GM23338 (cell line): Measurements from ENCODE around the gene ADSL.

ENCODE experiments used
- CREB1 ChIP-seq: fragments of 250-450 bp; sonication (Bioruptor Pico); IDR thresholded peaks from 2 replicates; pipeline ENCODE4 v1.5.0; 2020; ENCODE audit warnings: low read depth, mild to moderate bottlenecking, moderate library complexity
- EZH2 ChIP-seq: fragments of 200-600 bp; sonication (generic); IDR thresholded peaks from one replicate; pipeline ENCODE4 v1.8.0; 2017; ENCODE audit warnings: antibody characterized with exemption, mild to moderate bottlenecking, low read depth; ENCODE audit not compliant: unreplicated experiment
- EZH2phosphoT487 ChIP-seq: fragments of 200-600 bp; sonication (generic); IDR thresholded peaks from one replicate; pipeline ENCODE4 v1.8.1; 2018; ENCODE audit warnings: antibody characterized with exemption; ENCODE audit not compliant: unreplicated experiment
- NANOG ChIP-seq: IDR thresholded peaks from 2 replicates; pipeline ENCODE4 v1.6.1; 2016; ENCODE audit warnings: antibody characterized with exemption, borderline replicate concordance
- POLR2AphosphoS5 ChIP-seq: IDR thresholded peaks from 2 replicates; pipeline ENCODE4 v1.6.1; 2016; ENCODE audit warnings: antibody characterized with exemption, low read depth
- STAT1 ChIP-seq: IDR thresholded peaks from one replicate; pipeline ENCODE4 v1.6.1; 2016; ENCODE audit warnings: antibody characterized with exemption; ENCODE audit not compliant: unreplicated experiment
- ZNF331 ChIP-seq: fragments of 250-450 bp; sonication (Bioruptor Pico); IDR thresholded peaks from 2 replicates; pipeline ENCODE4 v1.5.0; 2020; ENCODE audit warnings: low read depth, mild to moderate bottlenecking, moderate library complexity
- TF ChIP-seq, protein P1 (sequence below), 2 experiments: fragments of 200-600 bp in 1 of 2; sonication (generic) in 1 of 2; conservative IDR thresholded peaks; 2 replicates each; pipeline versions ENCODE4 v1.5.1 to v1.6.1; 2016 to 2017; ENCODE audit warnings: antibody characterized with exemption in 2 of 2, low read depth in 2 of 2, mild to moderate bottlenecking in 2 of 2, moderate library complexity in 1 of 2
- TF ChIP-seq, protein P2 (sequence below): IDR thresholded peaks from one replicate; pipeline ENCODE4 v1.6.1; 2018; ENCODE audit warnings: antibody characterized with exemption; ENCODE audit not compliant: unreplicated experiment
- TF ChIP-seq, protein P3 (sequence below): fragments of 250-450 bp; sonication (Bioruptor Pico); IDR thresholded peaks from 2 replicates; pipeline ENCODE4 v1.5.0; 2020; ENCODE audit warnings: mild to moderate bottlenecking, moderate library complexity

DNA sequence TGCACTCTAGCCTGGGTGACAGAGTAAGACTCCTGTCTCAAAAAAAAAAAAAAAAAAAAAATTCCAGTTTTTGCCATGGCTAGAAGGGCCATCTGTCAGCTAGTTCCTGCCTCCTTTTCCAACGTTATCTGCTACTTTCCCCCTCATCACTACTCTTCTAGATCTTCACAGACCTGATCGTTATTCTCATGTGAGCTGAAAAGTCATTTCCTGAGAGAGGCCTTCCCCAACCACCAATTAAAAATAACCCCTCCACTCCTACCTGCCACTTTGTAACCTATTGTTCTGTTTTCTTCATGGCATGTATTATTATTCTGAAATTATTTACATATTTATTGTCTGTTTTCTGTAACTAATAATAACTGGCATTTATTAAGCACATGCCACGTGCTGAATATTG lies 48.3 kb downstream of the ADSL start:
- TF ChIP-seq POLR2AphosphoS5 (no peak), CREB1 (CRISPR knock-in tag) (no peak), NANOG (no peak), EZH2 (no peak), EZH2phosphoT487 (no peak), STAT1 (no peak), ZNF331 (CRISPR knock-in tag) (no peak)
- TF ChIP-seq, protein P1, sequence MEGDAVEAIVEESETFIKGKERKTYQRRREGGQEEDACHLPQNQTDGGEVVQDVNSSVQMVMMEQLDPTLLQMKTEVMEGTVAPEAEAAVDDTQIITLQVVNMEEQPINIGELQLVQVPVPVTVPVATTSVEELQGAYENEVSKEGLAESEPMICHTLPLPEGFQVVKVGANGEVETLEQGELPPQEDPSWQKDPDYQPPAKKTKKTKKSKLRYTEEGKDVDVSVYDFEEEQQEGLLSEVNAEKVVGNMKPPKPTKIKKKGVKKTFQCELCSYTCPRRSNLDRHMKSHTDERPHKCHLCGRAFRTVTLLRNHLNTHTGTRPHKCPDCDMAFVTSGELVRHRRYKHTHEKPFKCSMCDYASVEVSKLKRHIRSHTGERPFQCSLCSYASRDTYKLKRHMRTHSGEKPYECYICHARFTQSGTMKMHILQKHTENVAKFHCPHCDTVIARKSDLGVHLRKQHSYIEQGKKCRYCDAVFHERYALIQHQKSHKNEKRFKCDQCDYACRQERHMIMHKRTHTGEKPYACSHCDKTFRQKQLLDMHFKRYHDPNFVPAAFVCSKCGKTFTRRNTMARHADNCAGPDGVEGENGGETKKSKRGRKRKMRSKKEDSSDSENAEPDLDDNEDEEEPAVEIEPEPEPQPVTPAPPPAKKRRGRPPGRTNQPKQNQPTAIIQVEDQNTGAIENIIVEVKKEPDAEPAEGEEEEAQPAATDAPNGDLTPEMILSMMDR (conservative IDR thresholded peaks at IDR 0.05; ENCODE audit: low read depth in 2 of 2): no peak
- TF ChIP-seq, protein P2, sequence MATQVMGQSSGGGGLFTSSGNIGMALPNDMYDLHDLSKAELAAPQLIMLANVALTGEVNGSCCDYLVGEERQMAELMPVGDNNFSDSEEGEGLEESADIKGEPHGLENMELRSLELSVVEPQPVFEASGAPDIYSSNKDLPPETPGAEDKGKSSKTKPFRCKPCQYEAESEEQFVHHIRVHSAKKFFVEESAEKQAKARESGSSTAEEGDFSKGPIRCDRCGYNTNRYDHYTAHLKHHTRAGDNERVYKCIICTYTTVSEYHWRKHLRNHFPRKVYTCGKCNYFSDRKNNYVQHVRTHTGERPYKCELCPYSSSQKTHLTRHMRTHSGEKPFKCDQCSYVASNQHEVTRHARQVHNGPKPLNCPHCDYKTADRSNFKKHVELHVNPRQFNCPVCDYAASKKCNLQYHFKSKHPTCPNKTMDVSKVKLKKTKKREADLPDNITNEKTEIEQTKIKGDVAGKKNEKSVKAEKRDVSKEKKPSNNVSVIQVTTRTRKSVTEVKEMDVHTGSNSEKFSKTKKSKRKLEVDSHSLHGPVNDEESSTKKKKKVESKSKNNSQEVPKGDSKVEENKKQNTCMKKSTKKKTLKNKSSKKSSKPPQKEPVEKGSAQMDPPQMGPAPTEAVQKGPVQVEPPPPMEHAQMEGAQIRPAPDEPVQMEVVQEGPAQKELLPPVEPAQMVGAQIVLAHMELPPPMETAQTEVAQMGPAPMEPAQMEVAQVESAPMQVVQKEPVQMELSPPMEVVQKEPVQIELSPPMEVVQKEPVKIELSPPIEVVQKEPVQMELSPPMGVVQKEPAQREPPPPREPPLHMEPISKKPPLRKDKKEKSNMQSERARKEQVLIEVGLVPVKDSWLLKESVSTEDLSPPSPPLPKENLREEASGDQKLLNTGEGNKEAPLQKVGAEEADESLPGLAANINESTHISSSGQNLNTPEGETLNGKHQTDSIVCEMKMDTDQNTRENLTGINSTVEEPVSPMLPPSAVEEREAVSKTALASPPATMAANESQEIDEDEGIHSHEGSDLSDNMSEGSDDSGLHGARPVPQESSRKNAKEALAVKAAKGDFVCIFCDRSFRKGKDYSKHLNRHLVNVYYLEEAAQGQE: no peak
- TF ChIP-seq, protein P3, sequence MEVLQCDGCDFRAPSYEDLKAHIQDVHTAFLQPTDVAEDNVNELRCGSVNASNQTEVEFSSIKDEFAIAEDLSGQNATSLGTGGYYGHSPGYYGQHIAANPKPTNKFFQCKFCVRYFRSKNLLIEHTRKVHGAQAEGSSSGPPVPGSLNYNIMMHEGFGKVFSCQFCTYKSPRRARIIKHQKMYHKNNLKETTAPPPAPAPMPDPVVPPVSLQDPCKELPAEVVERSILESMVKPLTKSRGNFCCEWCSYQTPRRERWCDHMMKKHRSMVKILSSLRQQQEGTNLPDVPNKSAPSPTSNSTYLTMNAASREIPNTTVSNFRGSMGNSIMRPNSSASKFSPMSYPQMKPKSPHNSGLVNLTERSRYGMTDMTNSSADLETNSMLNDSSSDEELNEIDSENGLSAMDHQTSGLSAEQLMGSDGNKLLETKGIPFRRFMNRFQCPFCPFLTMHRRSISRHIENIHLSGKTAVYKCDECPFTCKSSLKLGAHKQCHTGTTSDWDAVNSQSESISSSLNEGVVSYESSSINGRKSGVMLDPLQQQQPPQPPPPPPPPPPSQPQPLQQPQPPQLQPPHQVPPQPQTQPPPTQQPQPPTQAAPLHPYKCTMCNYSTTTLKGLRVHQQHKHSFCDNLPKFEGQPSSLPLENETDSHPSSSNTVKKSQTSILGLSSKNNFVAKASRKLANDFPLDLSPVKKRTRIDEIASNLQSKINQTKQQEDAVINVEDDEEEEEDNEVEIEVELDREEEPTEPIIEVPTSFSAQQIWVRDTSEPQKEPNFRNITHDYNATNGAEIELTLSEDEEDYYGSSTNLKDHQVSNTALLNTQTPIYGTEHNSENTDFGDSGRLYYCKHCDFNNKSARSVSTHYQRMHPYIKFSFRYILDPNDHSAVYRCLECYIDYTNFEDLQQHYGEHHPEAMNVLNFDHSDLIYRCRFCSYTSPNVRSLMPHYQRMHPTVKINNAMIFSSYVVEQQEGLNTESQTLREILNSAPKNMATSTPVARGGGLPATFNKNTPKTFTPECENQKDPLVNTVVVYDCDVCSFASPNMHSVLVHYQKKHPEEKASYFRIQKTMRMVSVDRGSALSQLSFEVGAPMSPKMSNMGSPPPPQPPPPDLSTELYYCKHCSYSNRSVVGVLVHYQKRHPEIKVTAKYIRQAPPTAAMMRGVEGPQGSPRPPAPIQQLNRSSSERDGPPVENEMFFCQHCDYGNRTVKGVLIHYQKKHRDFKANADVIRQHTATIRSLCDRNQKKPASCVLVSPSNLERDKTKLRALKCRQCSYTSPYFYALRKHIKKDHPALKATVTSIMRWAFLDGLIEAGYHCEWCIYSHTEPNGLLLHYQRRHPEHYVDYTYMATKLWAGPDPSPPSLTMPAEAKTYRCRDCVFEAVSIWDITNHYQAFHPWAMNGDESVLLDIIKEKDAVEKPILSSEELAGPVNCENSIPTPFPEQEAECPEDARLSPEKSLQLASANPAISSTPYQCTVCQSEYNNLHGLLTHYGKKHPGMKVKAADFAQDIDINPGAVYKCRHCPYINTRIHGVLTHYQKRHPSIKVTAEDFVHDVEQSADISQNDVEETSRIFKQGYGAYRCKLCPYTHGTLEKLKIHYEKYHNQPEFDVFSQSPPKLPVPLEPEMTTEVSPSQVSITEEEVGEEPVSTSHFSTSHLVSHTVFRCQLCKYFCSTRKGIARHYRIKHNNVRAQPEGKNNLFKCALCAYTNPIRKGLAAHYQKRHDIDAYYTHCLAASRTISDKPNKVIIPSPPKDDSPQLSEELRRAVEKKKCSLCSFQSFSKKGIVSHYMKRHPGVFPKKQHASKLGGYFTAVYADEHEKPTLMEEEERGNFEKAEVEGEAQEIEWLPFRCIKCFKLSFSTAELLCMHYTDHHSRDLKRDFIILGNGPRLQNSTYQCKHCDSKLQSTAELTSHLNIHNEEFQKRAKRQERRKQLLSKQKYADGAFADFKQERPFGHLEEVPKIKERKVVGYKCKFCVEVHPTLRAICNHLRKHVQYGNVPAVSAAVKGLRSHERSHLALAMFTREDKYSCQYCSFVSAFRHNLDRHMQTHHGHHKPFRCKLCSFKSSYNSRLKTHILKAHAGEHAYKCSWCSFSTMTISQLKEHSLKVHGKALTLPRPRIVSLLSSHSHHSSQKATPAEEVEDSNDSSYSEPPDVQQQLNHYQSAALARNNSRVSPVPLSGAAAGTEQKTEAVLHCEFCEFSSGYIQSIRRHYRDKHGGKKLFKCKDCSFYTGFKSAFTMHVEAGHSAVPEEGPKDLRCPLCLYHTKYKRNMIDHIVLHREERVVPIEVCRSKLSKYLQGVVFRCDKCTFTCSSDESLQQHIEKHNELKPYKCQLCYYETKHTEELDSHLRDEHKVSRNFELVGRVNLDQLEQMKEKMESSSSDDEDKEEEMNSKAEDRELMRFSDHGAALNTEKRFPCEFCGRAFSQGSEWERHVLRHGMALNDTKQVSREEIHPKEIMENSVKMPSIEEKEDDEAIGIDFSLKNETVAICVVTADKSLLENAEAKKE: no peak
